ENCODE measurements around the gene CACNB2. TPM values are rescaled to one million over a fixed set of nuclear protein-coding genes. Genes with fewer than 3 reads are reported as not detected.

CACNB2 gene
- total RNA-seq, 2 donors from 2014 or later = 4.5 to 56.7 TPM

DNA sequence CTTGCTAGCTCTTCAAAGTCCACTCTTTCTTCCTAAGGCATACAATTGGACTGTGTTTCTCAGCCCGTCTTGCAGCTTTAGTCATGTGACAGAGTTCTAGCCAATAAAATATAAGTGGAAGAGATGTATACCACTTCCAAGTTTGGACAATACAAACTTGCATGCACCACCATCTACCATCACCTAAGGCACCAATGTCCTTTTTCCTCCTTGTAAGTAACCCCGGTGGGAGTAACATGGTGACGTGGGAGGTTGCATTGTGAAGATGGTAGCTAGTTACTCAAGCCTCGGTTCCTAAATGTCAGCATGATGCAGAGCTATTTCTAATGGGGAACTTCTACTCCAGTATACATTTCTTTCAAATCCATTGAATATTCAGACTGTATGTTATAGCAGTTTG lies 5.3 kb upstream of the CACNB2 start:
- Histone ChIP-seq H3K27me3 (replicated peaks; ENCODE audit: insufficient read depth) (no peaks in the 10 kb centered on the region), H3K4me3 (no peak overlapping the region), H3K9me3 (no peaks in the 10 kb centered on the region), H3K36me3 (no peaks in the 10 kb centered on the region), H3K4me1 (ENCODE audit: control insufficient read depth in 1 of 2, low read depth in 2 of 2) (peaks cover 5% of the 10 kb centered on the region in 2 donors), H3K27ac (no peak overlapping the region)
- DNase-seq (ENCODE audit: low spot score) (no peak), ATAC-seq (ENCODE audit: insufficient number of reproducible peaks, low FRiP score, low read depth) (no peak)
- TF ChIP-seq, protein P1, sequence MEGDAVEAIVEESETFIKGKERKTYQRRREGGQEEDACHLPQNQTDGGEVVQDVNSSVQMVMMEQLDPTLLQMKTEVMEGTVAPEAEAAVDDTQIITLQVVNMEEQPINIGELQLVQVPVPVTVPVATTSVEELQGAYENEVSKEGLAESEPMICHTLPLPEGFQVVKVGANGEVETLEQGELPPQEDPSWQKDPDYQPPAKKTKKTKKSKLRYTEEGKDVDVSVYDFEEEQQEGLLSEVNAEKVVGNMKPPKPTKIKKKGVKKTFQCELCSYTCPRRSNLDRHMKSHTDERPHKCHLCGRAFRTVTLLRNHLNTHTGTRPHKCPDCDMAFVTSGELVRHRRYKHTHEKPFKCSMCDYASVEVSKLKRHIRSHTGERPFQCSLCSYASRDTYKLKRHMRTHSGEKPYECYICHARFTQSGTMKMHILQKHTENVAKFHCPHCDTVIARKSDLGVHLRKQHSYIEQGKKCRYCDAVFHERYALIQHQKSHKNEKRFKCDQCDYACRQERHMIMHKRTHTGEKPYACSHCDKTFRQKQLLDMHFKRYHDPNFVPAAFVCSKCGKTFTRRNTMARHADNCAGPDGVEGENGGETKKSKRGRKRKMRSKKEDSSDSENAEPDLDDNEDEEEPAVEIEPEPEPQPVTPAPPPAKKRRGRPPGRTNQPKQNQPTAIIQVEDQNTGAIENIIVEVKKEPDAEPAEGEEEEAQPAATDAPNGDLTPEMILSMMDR (IDR thresholded peaks at IDR 0.05) = no peak

DNA sequence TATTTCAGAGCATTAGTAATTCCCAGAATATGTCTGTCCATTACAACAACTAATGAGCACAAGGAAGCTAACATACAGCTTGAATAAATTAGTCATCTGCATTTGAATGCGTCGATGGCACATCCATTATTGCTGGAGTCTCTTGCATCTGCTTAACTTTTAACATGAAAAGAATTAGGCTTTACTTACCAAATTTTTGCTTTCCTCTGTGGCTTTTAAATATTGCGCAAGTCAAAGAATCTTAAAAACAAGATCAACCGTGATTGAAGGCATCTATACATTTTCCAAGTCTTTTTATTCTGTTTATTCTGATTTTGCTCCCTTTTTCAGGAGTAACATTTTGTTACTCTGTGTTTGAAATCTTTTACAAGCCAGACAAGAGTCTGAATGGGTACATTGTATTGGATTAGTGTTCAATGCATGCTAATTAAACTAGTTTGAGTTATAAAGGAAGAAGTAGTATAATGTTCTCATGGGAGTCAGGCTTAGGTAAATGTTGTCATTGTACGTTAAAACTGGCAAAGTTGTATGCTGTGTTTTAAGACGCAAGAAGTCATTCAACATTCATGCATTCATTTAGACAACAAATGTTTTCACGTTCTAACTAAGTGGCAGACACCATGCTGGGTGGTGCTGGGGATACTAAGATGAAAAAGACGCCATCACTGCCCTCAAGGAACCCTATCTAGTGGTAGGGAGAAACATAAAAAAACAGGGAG lies 4.0 kb upstream of the CACNB2 start:
- TF ChIP-seq, protein P1 (IDR thresholded peaks at IDR 0.05) = no peak
- Histone ChIP-seq H3K27ac (no peak overlapping the region), H3K4me3 (no peak overlapping the region)

DNA sequence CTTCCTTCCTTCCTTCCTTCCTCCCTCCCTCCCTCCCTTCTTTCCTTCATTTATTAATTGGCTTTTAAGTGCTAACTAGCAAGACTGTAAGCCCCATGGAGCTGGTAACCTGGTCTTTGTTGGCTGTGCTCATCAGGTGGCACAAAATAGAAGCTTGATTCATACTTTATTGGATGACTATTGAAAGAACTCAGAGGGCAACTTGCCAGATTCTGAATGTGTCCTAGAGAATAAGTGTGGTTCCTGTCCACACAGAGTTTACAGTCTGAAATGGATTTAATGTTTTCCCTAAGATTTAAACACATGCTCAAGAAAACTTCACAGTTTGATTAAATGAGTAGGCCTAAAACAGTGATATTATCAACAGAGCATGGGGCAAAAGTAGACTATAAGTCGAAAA lies 3.1 kb upstream of the CACNB2 start:
- H3K4me3 ChIP-seq = no peak overlapping the region
- TF ChIP-seq, protein P1 (IDR thresholded peaks at IDR 0.05) = no peak
- DNase-seq (ENCODE audit: low spot score) = no peak
- no peak for ATAC-seq (ENCODE audit: insufficient number of reproducible peaks, low FRiP score, low read depth)
- no peaks in the 10 kb centered on the region for H3K27me3 ChIP-seq (replicated peaks; ENCODE audit: insufficient read depth)
- H3K36me3 ChIP-seq = no peaks in the 10 kb centered on the region
- H3K27ac ChIP-seq = no peak overlapping the region
- H3K4me1 ChIP-seq (ENCODE audit: control insufficient read depth in 1 of 2, low read depth in 2 of 2) = peaks cover 5 to 6% of the 10 kb centered on the region in 2 donors
- H3K9me3 ChIP-seq = no peaks in the 10 kb centered on the region

More for the DNA sequence above, 4.0 kb upstream of the CACNB2 start:
- no peaks in the 10 kb centered on the region for H3K9me3 ChIP-seq
- no peaks in the 10 kb centered on the region for H3K36me3 ChIP-seq
- ATAC-seq (ENCODE audit: insufficient number of reproducible peaks, low FRiP score, low read depth) (no peak), DNase-seq (ENCODE audit: low spot score) (no peak)
- no peaks in the 10 kb centered on the region for H3K27me3 ChIP-seq (replicated peaks; ENCODE audit: insufficient read depth)
- H3K4me1 ChIP-seq (ENCODE audit: control insufficient read depth in 1 of 2, low read depth in 2 of 2) = peaks cover 5 to 6% of the 10 kb centered on the region in 2 donors

DNA sequence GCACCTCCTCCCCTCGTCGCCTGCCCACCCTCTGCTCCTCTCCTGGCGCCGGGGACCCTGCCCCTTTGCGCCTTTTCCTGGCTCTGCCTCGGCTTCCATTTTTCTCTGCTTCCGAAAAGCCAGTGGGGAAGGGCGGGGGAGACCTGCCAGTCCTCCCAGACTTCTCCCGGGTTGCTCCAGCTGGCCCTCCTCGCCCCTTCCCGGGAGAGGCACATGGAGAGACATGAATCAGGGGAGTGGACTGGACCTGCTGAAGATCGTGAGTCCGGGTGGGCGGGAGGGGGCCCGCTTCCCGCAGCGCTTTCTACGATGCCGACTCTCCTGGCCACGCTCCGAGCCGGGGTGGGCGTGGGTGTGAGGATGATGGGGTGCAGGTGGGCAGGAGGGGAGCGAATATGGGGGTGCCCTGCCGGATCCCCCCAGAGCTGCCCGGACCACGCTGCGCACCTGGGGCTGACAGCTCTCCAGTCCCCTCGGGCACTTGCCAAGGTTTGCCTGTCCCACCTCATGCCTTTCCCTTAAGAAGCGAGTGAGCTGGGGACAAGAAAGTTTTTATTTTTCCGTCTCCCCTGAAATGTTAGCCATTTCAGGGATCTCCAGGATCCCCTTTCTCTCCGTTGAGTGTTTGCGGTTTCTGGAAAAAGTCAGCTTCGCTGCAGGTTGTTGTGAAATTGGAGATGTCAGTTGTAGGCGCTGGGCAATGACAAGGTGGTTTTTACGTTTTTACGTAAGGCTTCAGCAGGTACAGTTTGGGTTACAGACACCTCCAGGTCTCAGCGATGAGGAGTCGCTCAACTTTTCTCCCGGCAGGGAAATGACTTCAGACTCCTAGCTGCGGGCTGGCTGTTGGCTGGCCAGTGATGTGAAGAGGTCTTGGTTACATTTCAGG lies 977 bp downstream of the CACNB2 start:
- DNase-seq (ENCODE audit: low spot score) (no peak), ATAC-seq (ENCODE audit: insufficient number of reproducible peaks, low FRiP score, low read depth) (no peak)
- no peaks in the 10 kb centered on the region for H3K9me3 ChIP-seq
- peaks cover 10 to 28% of the 10 kb centered on the region in 2 donors for H3K4me1 ChIP-seq (ENCODE audit: control insufficient read depth in 1 of 2, low read depth in 2 of 2)
- no peaks in the 10 kb centered on the region for H3K36me3 ChIP-seq
- H3K27me3 ChIP-seq (replicated peaks; ENCODE audit: insufficient read depth) = no peaks in the 10 kb centered on the region
- peak overlapping the region; percentile 83 for H3K27ac ChIP-seq
- peak overlapping the region; percentile 85 for H3K4me3 ChIP-seq
- TF ChIP-seq, protein P1 (IDR thresholded peaks at IDR 0.05) = no peak

DNA sequence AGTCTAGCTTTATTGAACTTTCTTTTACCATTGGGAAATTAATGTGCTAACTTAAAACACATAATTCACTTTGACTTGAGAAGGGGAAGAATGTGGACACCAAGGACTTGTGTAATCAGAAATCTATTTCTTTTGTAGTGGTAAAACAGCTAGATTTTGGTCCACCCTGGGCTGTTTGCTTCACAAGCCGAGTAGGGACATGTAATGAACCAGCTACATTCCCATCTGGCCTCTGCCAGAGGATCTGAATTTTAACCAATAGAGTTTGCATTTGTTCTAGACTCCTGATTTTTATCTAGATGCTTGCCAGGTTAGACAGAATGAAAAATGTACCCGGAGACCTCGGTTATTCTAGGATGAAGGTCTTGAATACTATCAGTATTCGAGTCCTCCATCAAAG lies 1.9 kb downstream of the CACNB2 start:
- ATAC-seq (ENCODE audit: insufficient number of reproducible peaks, low FRiP score, low read depth) = no peak
- peaks cover 10 to 32% of the 10 kb centered on the region in 2 donors for H3K4me1 ChIP-seq (ENCODE audit: control insufficient read depth in 1 of 2, low read depth in 2 of 2)
- peak overlapping the region; percentile 83 for H3K27ac ChIP-seq
- no peak for DNase-seq (ENCODE audit: low spot score)
- no peaks in the 10 kb centered on the region for H3K36me3 ChIP-seq
- no peaks in the 10 kb centered on the region for H3K27me3 ChIP-seq (replicated peaks; ENCODE audit: insufficient read depth)
- H3K4me3 ChIP-seq = peak overlapping the region; percentile 85
- TF ChIP-seq, protein P1 (IDR thresholded peaks at IDR 0.05) = no peak
- no peaks in the 10 kb centered on the region for H3K9me3 ChIP-seq
